SIG-M5 (cell line): ENCODE results near the gene HMOX1.

Experiments used
- DNase-seq: peaks from one replicate; lab custom pipeline; 2025; lab: John Stamatoyannopoulos, UW

HMOX1 gene

GRCh38 chr22:35380537-35381423 is at the start of gene HMOX1:
Gene HMOX1 (plus strand): TSS chr22:35381096. CDS start chr22:35381174, 78 bp downstream.
- DNase-seq = no peak

- DNase-seq = no peak
These were observed 48.6 kb upstream of the HMOX1 start for GRCh38 chr22:35332278-35332677.

- DNase-seq = no peak
These were observed 47.7 kb upstream of the HMOX1 start for GRCh38 chr22:35333220-35333619.

GRCh38 chr22:35334004-35334403 is 46.9 kb upstream of the HMOX1 start:
- DNase-seq = no peak

GRCh38 chr22:35335468-35335867 is 45.4 kb upstream of the HMOX1 start:
- DNase-seq = no peak

GRCh38 chr22:35335936-35336781 is 44.7 kb upstream of the HMOX1 start:
- DNase-seq = no peak

- no peak for DNase-seq
These were observed 43.0 kb upstream of the HMOX1 start for GRCh38 chr22:35337932-35338331.

GRCh38 chr22:35341090-35341874 is 39.6 kb upstream of the HMOX1 start:
- no peak for DNase-seq

- DNase-seq = no peak
These were observed 38.5 kb upstream of the HMOX1 start for GRCh38 chr22:35342390-35342789.

- no peak for DNase-seq
These were observed 37.0 kb upstream of the HMOX1 start for GRCh38 chr22:35343664-35344550.

GRCh38 chr22:35344956-35345690 is 35.8 kb upstream of the HMOX1 start:
- DNase-seq = no peak

- no peak for DNase-seq
These were observed 34.9 kb upstream of the HMOX1 start for GRCh38 chr22:35345808-35346505.

GRCh38 chr22:35346596-35347220 is 34.2 kb upstream of the HMOX1 start:
- no peak for DNase-seq

- DNase-seq = no peak
These were observed 33.4 kb upstream of the HMOX1 start for GRCh38 chr22:35347462-35347861.

- DNase-seq = no peak
These were observed 32.8 kb upstream of the HMOX1 start for GRCh38 chr22:35348026-35348590.

- DNase-seq = no peak
These were observed 32.2 kb upstream of the HMOX1 start for GRCh38 chr22:35348703-35349102.

GRCh38 chr22:35349368-35349703 is 31.6 kb upstream of the HMOX1 start:
- DNase-seq = no peak

- no peak for DNase-seq
These were observed 31.0 kb upstream of the HMOX1 start for GRCh38 chr22:35349704-35350538.
